Activated CD4-positive, alpha-beta T cell treated with anti-CD3 and anti-CD28 coated beads, Interleukin-2, amount 50 U/mL, for 16 hours (primary cell): ENCODE data around the gene ADAM10.
"Not testable (repeated sequence)": the region's sequence is repeated elsewhere in the genome, so short reads cannot be mapped to it uniquely, and the experiment has no call there.

Experiments used
- DNase-seq: peaks from one replicate; pipeline ENCODE4 v3.0.0-alpha.2; 2020

The ADAM10 gene

DNA sequence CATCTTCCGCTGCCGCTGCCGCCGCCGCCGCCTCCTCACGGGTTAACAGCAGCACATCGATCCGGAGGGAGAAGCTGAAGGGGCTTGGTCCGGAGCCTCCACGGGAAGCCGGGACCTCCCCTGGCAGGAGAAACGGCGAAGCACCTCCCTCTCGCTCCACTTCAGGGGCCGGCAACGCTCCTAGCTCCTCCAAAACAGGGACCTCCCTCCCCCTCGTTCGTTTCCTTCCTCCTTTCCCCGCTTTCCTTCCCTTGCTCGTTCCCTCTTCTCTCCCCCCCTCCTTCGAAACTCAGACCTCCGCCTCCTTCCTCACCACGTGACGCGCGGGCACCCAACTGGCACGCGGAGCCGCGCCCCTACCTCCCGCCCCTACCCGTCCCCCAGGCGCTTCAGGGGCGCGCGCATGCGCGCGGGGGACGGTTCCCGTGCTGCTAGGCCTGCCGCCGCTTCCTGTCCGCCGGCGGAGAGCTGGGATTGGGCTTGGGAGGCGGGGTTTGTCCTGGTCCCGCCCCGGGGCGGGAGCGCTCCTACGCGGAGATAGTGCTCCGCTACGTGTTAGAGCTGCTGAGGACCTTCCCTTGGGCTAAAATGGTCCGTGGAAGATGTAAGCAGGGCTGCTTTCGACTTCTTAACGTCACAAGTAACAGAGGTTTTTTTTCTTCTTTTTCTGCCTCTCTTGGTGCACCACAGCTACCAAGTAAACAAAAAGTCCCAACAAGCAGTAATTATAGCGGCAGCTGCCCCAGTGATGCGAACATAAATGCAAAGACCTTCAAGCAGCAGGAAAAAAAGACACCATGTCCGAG is at the start of gene ADAM10:
Gene ADAM10 (minus strand): TSS at position 176 of the 806 bp plus-strand sequence. CDS start 173 bp downstream, at position 3.
- DNase-seq = peak; percentile 100

GRCh38 chr15:58797505-58797904 is 48.0 kb upstream of the ADAM10 start:
- no peak for DNase-seq

DNA sequence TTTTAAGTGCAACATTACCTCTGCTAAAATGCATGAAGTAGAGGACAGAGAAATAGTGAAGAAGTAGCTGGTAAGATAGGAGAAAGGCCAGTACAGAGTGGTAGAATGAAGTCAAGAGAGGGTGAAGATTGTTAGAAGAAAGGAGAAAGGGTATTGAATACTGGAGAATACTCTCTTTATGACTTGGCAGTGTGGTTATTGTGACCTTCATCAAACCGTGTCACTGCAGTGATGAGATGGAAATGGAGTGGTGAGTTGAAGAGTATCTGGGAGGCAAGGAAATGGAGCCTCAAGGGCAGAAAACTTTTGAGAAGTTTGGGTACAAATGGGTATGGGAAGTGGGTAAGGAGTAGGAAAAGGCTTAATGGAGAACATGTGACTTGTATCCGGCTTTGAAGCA is 46.3 kb upstream of the ADAM10 start:
- peak; percentile 17 for DNase-seq

- no peak for DNase-seq
Observed at GRCh38 chr15:58793862-58794261, 44.4 kb upstream of the ADAM10 start.

DNA sequence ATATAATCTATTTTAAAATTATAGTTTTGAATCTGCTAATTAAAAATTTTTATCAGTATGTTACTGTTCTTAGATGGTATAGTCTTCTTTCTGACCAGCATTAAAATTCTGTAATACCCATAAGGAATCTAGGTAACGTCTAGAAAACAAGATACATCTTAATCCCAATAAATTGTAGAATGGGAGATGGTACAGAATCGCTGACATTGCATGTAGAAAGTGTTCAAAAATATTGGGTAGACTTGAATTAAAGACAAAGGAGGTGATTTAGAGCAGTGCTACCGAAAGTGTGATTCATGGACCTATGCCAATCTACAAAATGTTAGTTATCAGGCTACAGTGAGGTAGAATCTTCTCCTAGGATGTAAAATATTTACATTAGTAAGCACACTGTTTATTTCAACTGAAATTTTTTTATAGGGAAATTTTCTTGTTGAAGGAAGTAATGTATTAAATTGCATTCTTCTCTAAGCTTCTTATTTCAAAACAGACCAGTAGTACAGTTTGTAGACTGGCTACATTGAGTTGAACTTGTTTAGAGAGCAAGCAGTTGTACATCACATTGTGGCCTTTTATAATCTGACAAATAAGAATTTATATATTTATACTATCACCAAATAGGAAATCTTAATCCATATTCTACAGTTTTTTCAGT is 38.7 kb upstream of the ADAM10 start:
- no peak for DNase-seq

- no peak for DNase-seq
Observed at GRCh38 chr15:58785355-58785754, 35.8 kb upstream of the ADAM10 start.

DNA sequence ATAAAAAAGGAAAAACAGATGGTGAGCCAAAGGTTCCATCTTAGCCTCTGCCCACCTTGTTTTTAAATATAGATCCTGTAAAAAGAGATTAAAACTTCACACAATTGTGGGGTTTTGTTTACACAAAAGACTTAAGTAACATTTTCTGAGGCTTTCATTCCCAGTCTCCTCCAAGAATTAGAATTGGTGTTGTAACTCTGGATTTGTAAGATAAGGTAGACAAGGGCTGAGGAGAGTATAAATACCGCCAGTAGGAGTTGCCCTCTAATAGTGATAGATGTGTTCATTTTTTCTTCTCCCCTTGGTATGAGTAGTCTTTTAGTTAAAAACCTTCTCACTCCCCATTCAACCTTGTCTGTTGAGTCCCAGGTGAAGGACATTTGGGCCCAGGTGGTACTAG is 30.0 kb upstream of the ADAM10 start:
- no peak for DNase-seq

DNA sequence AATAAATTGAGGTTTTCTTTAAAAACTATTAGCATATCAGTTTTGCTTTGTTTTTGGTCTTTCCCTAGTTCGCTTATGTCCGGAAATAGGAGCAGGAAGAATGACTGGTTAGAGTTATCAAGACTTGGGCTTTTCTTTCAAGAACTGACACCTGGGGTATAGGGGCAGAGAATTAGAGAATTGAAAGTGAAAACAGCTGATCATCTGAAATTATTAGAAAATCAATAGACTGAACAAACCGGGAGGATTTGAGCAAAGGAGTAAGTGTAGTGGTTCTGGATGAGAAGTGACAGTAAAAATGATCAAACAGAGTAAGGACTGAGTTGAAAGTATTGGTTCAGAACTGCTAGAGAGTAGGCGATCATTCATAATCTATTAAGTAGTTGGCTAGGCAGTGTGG is 27.6 kb upstream of the ADAM10 start:
- DNase-seq = no peak

DNA sequence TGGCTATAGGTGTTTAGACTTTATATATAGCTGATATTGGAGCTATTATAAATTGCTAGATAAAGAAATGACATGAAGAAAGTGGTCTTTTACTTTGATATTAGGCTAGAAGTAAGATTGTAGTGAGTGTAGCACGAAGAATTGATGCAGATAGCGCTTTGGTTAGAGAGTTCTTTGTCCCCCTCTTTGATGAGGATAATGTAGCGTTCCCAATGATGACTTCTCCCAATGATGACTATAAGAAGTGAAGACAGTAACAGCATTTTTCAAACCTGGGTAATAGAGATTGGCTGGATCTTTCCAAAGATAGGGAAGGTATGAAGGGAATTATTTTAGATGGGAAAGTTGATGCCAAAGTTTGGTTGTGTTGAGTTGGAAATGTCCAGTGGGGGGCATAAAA is 25.9 kb upstream of the ADAM10 start:
- no peak for DNase-seq

DNA sequence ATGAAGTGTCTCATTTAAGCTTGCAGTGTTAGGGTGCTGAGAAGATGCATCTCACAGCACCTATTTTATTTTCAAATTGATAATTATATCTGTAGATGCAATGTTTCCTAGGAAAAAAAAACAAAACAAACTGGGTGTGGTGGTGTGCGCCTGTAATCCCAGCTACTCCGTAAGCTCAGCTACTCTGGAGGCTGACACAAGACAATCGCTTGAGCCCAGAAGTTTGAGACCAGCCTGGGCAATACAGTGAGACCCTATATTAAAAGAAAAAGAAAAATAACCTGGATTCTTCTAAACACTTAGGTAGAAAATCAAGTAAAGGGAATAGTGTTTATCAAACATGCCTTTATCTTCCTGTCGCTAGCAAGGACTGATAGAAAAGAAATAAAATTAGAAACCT is 23.5 kb upstream of the ADAM10 start:
- no peak for DNase-seq

- DNase-seq = no peak
Observed at GRCh38 chr15:58771621-58772250, 22.2 kb upstream of the ADAM10 start.

DNA sequence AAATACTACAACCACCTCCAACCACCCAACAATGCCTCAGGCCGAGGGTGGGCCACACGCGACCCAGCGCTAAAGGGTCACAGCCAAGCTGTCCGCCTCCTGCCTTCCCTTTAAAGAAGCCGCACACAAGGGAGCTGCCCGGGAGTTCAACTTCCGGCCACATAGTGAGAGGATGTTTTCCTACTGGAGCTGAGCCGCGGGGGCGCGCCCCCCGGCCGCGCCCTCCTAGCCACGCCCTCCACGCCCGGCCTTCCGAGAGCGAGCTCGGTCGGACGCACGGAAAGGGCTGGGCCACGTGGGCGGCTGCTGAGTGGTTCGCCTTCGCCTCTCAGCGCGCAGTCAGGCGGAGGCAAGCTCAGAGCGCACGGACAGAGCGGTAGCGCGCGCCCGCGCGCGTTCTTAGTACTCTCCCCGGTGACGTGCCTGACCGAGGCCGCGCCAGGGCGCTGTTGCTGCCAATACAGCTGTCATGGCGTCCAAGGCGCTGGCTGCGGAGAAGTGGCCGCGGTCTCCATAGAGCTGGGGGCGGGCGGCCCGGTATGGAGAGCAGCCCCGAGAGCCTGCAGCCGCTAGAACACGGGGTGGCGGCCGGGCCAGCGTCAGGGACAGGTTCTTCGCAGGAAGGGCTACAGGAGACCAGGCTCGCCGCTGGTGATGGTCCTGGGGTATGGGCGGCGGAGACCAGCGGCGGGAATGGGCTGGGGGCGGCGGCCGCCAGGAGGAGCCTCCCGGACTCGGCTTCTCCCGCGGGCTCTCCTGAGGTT is 21.5 kb upstream of the ADAM10 start, which contains the start of gene MINDY2:
Gene MINDY2 (plus strand): TSS at position 446 of the 764 bp plus-strand sequence. CDS start 94 bp downstream, at position 540.
- DNase-seq = peak; percentile 98

GRCh38 chr15:58770519-58770856 is 21.0 kb upstream of the ADAM10 start:
- DNase-seq = no peak

DNA sequence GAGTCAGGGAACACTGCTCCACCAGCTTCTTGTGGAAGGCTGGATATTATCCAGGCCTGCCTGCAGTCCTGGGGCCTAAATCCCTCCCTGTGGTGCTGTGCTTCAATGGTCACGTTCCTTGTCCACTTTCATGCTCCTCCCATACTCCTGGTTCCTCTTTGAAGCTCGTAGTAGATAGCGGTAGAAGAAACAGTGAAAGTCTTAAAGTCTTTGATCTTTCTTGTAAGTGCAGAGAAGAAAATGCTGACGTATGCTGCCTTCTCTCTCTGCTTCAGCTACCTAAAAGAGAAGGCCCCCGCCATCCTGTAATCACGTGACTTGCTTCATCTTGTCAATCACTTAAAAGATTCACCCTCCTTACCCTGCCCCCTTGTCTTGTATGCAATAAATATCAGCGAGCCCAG is 19.1 kb upstream of the ADAM10 start:
- DNase-seq = not testable (repeated sequence)

DNA sequence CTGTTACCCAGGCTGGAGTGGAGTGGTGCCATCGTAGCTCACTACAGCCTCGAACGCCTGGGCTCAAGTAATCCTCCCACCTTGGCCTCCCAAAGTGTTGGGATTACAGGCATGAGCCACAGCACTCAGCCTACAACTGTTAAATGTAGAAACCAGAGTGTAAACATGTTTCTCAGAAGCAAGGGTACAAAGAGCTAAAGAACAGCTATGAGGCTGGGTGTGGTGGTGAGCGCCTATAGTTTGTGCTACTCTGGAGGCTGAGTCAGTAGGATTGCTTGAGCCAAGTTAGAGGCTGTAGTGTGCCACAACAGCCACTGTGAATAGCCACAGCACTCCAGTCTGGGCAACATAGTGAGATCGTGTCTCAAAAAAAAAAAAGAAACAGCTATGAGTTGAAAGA is 16.8 kb upstream of the ADAM10 start:
- no peak for DNase-seq

DNA sequence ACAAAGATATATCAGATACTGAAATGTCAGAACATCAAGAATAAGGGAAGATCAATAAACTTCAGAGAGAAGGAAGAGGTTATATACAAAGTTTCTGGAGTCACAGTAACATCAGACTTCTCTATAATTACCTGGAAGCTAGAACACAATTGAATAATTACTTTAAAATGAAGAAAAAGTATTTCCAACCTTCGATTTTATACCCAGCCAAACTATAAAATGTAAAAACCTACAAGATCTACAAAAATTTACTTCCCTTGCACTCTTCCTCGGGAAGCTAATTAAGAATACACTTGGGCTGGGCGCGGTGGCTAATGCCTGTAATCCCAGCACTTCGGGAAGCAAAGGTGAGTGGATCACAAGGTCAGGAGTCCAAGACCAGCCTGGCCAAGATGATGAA is 15.0 kb upstream of the ADAM10 start:
- DNase-seq = no peak

GRCh38 chr15:58762731-58763130 is 13.2 kb upstream of the ADAM10 start:
- DNase-seq = no peak

- DNase-seq = no peak
Observed at GRCh38 chr15:58762285-58762684, 12.8 kb upstream of the ADAM10 start.

DNA sequence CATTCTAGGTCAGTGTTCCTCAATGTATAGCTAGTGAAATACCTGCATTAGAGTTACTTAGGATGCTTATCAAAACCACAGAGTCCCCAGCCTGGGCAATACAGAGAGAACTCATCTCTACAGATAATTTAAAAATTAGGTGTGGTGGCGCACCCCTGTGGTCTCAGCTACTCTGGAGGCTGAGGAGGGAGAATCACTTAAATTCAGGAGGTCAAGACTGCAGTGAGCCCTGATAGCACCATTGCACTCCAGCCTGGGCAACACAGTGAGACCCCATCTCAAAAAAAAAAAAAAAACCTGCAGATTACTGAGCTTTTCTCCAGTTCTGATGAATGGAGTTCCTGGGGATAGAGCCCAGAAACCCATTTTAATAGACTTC is 11.5 kb upstream of the ADAM10 start:
- peak; percentile 20 for DNase-seq

DNA sequence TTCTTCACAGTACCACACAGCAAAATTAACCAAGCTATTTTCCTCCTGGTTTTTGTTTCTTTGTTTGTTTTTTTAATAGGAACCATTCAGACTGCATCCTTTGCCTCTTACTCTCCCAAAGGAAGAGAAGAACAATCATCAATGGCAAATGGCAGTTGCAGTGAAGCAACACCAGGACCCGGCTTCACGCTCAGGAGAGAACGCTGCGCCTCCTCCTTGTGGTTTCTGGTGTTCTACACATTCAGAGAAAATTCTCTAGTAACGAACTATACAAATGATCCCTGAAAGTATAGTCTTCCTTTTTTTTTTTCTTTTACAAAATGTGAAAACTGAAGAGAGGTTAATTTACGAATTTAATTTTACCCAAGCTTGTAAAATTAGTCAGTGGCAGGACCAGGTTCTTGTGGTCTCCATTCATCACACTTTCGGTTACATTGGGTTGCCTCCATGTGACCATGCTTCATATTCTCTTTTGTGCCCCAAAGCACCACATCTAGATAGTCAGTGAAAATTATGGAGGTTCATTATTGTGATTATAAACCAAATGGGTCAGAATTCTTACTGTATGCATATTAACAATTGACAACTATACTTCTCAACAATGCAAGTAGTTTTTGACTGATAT is 11.0 kb upstream of the ADAM10 start:
- DNase-seq = no peak

DNA sequence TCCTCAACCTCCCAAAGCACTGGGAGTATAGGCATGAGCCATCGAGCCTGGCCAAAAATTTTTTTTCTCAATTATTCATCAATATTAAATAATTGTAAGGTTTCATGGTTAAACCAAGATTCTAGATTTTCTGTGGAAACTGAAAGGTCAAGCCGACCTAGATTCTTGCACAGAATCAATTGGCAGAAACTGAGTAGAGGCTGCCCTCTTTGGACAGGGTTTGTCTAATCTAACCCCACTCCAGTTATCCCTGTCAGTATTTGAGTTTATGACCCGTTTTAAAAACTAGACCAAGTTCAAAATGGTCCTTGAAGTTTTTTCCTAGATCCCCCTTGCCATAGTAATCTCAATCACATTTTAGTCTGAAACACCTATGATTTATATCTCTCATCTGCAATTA is 8.6 kb upstream of the ADAM10 start:
- DNase-seq = no peak

- DNase-seq = no peak
Observed at GRCh38 chr15:58755956-58756355, 6.4 kb upstream of the ADAM10 start.

DNA sequence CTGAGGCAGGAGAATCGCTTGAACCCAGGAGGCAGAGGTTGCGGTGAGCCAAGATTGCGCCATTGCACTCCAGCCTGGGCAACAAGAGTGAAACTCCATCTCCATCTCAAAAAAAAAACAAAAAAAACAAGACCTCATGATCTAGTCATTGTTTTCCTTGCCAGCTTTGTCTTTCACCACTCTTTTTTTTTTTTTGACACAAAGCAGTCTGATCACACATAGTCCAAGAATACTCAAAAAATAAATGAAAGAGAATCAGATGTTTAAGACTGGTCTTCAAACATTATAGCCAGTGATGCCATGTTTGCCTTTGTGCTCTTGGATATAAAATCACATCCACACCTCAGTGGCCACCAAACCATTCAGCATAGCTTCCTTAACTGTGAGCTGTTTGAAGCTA is 5.8 kb upstream of the ADAM10 start:
- no peak for DNase-seq
